Measurements from ENCODE around the gene SGCB.

DNA sequence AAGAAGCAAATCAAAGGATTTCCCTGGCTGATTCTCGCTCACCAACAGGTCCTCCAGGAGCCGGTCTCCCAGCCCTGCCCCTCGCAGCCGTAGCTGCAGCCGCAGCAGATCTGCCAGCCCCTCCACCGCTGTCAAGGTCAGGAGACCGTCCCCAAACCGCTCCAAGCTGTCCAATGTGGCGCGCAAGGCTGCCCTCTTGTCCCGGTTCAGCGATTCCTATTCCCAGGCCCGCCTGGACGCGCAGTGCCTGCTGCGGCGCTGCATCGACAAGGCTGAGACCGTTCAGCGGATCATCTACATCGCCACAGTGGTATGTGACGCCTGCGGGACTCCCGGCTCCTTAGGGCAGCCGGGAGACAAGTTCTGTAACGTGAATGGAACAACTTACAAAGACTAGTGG is 38.6 kb upstream of the SGCB start:
- TF ChIP-seq, protein P1, sequence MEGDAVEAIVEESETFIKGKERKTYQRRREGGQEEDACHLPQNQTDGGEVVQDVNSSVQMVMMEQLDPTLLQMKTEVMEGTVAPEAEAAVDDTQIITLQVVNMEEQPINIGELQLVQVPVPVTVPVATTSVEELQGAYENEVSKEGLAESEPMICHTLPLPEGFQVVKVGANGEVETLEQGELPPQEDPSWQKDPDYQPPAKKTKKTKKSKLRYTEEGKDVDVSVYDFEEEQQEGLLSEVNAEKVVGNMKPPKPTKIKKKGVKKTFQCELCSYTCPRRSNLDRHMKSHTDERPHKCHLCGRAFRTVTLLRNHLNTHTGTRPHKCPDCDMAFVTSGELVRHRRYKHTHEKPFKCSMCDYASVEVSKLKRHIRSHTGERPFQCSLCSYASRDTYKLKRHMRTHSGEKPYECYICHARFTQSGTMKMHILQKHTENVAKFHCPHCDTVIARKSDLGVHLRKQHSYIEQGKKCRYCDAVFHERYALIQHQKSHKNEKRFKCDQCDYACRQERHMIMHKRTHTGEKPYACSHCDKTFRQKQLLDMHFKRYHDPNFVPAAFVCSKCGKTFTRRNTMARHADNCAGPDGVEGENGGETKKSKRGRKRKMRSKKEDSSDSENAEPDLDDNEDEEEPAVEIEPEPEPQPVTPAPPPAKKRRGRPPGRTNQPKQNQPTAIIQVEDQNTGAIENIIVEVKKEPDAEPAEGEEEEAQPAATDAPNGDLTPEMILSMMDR (conservative IDR thresholded peaks at IDR 0.05; ENCODE audit: low read length): no peak
- no peak for TF ChIP-seq EZH2phosphoT487 (IDR thresholded peaks at IDR 0.05; ENCODE audit: borderline replicate concordance)

Data from Loucy (cell line).